Small intestine (tissue), 7 donors: ENCODE measurements around the gene SS18L1. TPM values are rescaled to one million over a fixed set of nuclear protein-coding genes. Genes with fewer than 3 reads are reported as not detected.

ENCODE experiments used
- DNase-seq, 2 donors: peaks; one replicate each; pipeline versions ENCODE4 v3.0.0 to v3.0.0-alpha.2; 2013
- FAIRE-seq: peaks from 2 replicates; lab custom pipeline; 2012; peaks lifted over from hg19 to GRCh38; lab: Jason Lieb, UNC
- H3K27ac ChIP-seq, 3 donors: one replicate each; pipeline ENCODE4 v1.5.1; 2013; ENCODE audit warnings: low read length in 2 of 3, mild to moderate bottlenecking in 2 of 3, control low read depth in 1 of 3, inconsistent platforms in 1 of 3, low read depth in 1 of 3, moderate library complexity in 1 of 3
- H3K27me3 ChIP-seq, 3 donors: one replicate each; pipeline ENCODE4 v1.6.1; 2013; ENCODE audit warnings: low read length in 3 of 3, inconsistent platforms in 1 of 3; ENCODE audit not compliant: control insufficient read depth in 3 of 3, insufficient read depth in 3 of 3
- H3K36me3 ChIP-seq, 3 donors: one replicate each; pipeline ENCODE4 v1.6.1; 2013; ENCODE audit warnings: low read length in 3 of 3, inconsistent platforms in 1 of 3, low read depth in 1 of 3, mild to moderate bottlenecking in 1 of 3, moderate library complexity in 1 of 3; ENCODE audit not compliant: control insufficient read depth in 3 of 3, insufficient read depth in 2 of 3
- H3K4me1 ChIP-seq, 3 donors: one replicate each; pipeline ENCODE4 v1.6.1; 2013; ENCODE audit warnings: low read length in 2 of 3, inconsistent platforms in 1 of 3, low read depth in 1 of 3, mild to moderate bottlenecking in 1 of 3, moderate library complexity in 1 of 3; ENCODE audit not compliant: control insufficient read depth in 3 of 3, insufficient read depth in 2 of 3
- H3K4me3 ChIP-seq, 3 donors: one replicate each; pipeline ENCODE4 v1.5.1; 2013; ENCODE audit warnings: low read length in 3 of 3, control low read depth in 1 of 3, inconsistent platforms in 1 of 3, low read depth in 1 of 3, mild to moderate bottlenecking in 1 of 3, moderate library complexity in 1 of 3
- H3K9me3 ChIP-seq, 2 donors: one replicate each; pipeline ENCODE4 v1.6.1; 2013; ENCODE audit warnings: low read depth in 1 of 2, low read length in 1 of 2; ENCODE audit not compliant: control insufficient read depth in 2 of 2, insufficient read depth in 1 of 2
- WGBS, 3 donors: extraction: QIAGEN DNeasy Blood & Tissue Kit; methylation state at CpG; one replicate each; pipeline ENCODE4 v1.1.7; 2013; 5-methylcytosine and 5-hydroxymethylcytosine counted together
- polyA plus RNA-seq, 4 donors: library from polyadenylated mRNA; stranded (reverse) in 3 of 4; unstranded in 1 of 4; fragments of 200-250 nt in 3 of 4; fragments of 120-200 nt in 1 of 4; gene quantifications; one replicate each; pipeline versions ENCODE4 v1.2.1 to v1.2.3, GENCODE V29; 2013
- donor health status: healthy with polysubstance abuse.
- donor health status: control.
- donor health status: control.
- donor health status: Bipolar disorder and iron deficiency.
- donor health status: healthy.

Gene SS18L1
- polyA plus RNA-seq, 4 donors, result 7.5 to 17.5 (median 11.3) TPM

GRCh38 chr20:62122654-62123449, 20.7 kb upstream of the SS18L1 start:
- Histone ChIP-seq H3K4me3 (peak overlapping the region; percentile 55 to 91 (median 86)), H3K27me3 (no peaks in the 10 kb centered on the region), H3K36me3 (peaks cover 0 to 37% (median 12%) of the 10 kb centered on the region in 3 donors), H3K9me3 (no peaks in the 10 kb centered on the region), H3K4me1 (peaks cover 3 to 38% (median 10%) of the 10 kb centered on the region in 3 donors), H3K27ac (peak overlapping the region; percentile 49 to 83 (median 70))
- DNase-seq (peak; percentile 40 to 76), FAIRE-seq (no peak)
- 0 to 1% (median 0%) methylated on average over 36 to 77 of the region's 77 CpGs for WGBS, 3 donors

GRCh38 chr20:62123450-62124118, 20.0 kb upstream of the SS18L1 start:
- WGBS, 3 donors, result 12 to 27% (median 26%) methylated on average over 19 of the region's 19 CpGs
- peak; percentile 31 to 45 for DNase-seq
- Histone ChIP-seq H3K9me3 (no peaks in the 10 kb centered on the region), H3K4me3 (peak overlapping the region; percentile 55 to 91 (median 86)), H3K27ac (peak overlapping the region in 1 of 3 donors; percentile 28), H3K4me1 (peaks cover 3 to 35% (median 10%) of the 10 kb centered on the region in 3 donors), H3K36me3 (peaks cover 0 to 44% (median 19%) of the 10 kb centered on the region in 3 donors), H3K27me3 (no peaks in the 10 kb centered on the region)
- no peak for FAIRE-seq

GRCh38 chr20:62126141-62126540, 17.4 kb upstream of the SS18L1 start:
- 95 to 97% (median 96%) methylated on average over 20 of the region's 20 CpGs for WGBS, 3 donors
- H3K9me3 ChIP-seq, result no peaks in the 10 kb centered on the region
- FAIRE-seq (no peak), DNase-seq (no peak)
- no peak overlapping the region for H3K27ac ChIP-seq
- peaks cover 0 to 69% (median 25%) of the 10 kb centered on the region in 3 donors for H3K36me3 ChIP-seq
- no peak overlapping the region for H3K4me3 ChIP-seq
- peaks cover 0 to 11% (median 7%) of the 10 kb centered on the region in 3 donors for H3K4me1 ChIP-seq
- no peaks in the 10 kb centered on the region for H3K27me3 ChIP-seq

GRCh38 chr20:62127799-62128198, 15.8 kb upstream of the SS18L1 start:
- Histone ChIP-seq H3K4me1 (peaks cover 0 to 11% (median 7%) of the 10 kb centered on the region in 3 donors), H3K27me3 (no peaks in the 10 kb centered on the region), H3K4me3 (no peak overlapping the region), H3K27ac (no peak overlapping the region), H3K36me3 (peaks cover 3 to 86% (median 32%) of the 10 kb centered on the region in 3 donors), H3K9me3 (no peaks in the 10 kb centered on the region)
- WGBS, 3 donors, result 89 to 94% (median 90%) methylated on average over 6 of the region's 6 CpGs
- no peak for DNase-seq
- no peak for FAIRE-seq

- 86 to 90% (median 90%) methylated on average over 6 of the region's 6 CpGs for WGBS, 3 donors
- Histone ChIP-seq H3K27ac (no peak overlapping the region), H3K4me3 (no peak overlapping the region), H3K9me3 (no peaks in the 10 kb centered on the region), H3K36me3 (peaks cover 3 to 93% (median 32%) of the 10 kb centered on the region in 3 donors), H3K27me3 (no peaks in the 10 kb centered on the region), H3K4me1 (peaks cover 0 to 7% (median 6%) of the 10 kb centered on the region in 3 donors)
- FAIRE-seq (no peak), DNase-seq (no peak)
Measured at GRCh38 chr20:62128502-62128901, 15.1 kb upstream of the SS18L1 start.

- Histone ChIP-seq H3K9me3 (no peaks in the 10 kb centered on the region), H3K27ac (no peak overlapping the region), H3K4me3 (no peak overlapping the region), H3K36me3 (peaks cover 6 to 95% (median 32%) of the 10 kb centered on the region in 3 donors), H3K4me1 (no peaks in the 10 kb centered on the region), H3K27me3 (no peaks in the 10 kb centered on the region)
- no peak for FAIRE-seq
- DNase-seq, result no peak
- WGBS, 3 donors, result 87 to 94% (median 94%) methylated on average over 20 of the region's 20 CpGs
Measured at GRCh38 chr20:62129731-62130531, 13.6 kb upstream of the SS18L1 start.

GRCh38 chr20:62131560-62132320, 11.8 kb upstream of the SS18L1 start:
- H3K4me1 ChIP-seq, result no peaks in the 10 kb centered on the region
- DNase-seq (no peak), FAIRE-seq (no peak)
- H3K36me3 ChIP-seq, result peaks cover 16 to 88% (median 26%) of the 10 kb centered on the region in 3 donors
- 92 to 93% (median 93%) methylated on average over 24 to 25 of the region's 25 CpGs for WGBS, 3 donors
- no peaks in the 10 kb centered on the region for H3K27me3 ChIP-seq
- H3K4me3 ChIP-seq, result no peak overlapping the region
- H3K9me3 ChIP-seq, result no peaks in the 10 kb centered on the region
- H3K27ac ChIP-seq, result no peak overlapping the region
